ENCODE data around the gene SIGLEC9. TPM values are rescaled to one million over a fixed set of nuclear protein-coding genes. Genes with fewer than 3 reads are reported as not detected.

SIGLEC9 gene
- total RNA-seq, 1 experiment from 2014 or later = not detected

DNA sequence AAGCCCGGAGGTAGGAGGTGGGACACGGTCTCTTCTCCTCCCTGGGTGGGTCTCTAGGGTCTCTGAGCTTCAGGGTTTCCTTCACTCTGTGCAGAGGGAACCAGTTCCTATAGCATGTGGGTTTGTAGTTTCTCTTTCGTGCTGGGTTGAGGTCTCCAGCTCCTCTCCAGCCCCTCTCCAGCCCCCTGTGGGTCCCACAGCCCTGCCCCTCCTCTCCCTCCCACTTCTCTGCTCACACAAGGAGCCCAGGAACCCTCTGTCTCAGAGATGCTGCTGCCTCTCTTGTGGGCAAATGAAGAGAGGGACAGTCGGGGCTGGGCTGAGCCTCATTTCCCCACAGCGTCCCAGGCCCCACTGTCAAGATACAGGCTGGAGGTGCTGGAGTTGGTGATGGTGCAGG lies 18.8 kb downstream of the SIGLEC9 start:
- Histone ChIP-seq H3K9me2 (replicated peaks; ENCODE audit: low read length) (no peaks in the 10 kb centered on the region), H3K27ac (ENCODE audit: low read length) (no peak overlapping the region), H3K9me3 (ENCODE audit: low read length) (no peaks in the 10 kb centered on the region), H3K9ac (ENCODE audit: low read length) (no peak overlapping the region), H3K4me3 (ENCODE audit: low read length) (no peak overlapping the region), H3K79me2 (ENCODE audit: low read length) (no peaks in the 10 kb centered on the region), H3K36me3 (ENCODE audit: low read depth, low read length) (no peaks in the 10 kb centered on the region), H3K27me3 (ENCODE audit: low read length) (peaks cover 66% of the 10 kb centered on the region), H3K4me2 (ENCODE audit: low read length) (no peak overlapping the region), H3F3A (ENCODE audit: low read length, unreplicated experiment) (no peaks in the 10 kb centered on the region), H4K20me1 (ENCODE audit: low read length) (no peaks in the 10 kb centered on the region), H3K4me1 (ENCODE audit: insufficient read depth, low read length) (no peaks in the 10 kb centered on the region), H2AFZ (ENCODE audit: low read length) (no peak overlapping the region)
- BruUV-seq (replicated peaks) = no TSS peak
- CTCF ChIA-PET = no interaction called here
- POLR2A ChIA-PET (ENCODE audit: unreplicated experiment) = no interaction called here
- no peak for ATAC-seq
- intact Hi-C loops (cut with micrococcal nuclease) = no loop called here
- no peak for DNase-seq
- TF ChIP-seq EZH2phosphoT487 (IDR thresholded peaks at IDR 0.05; ENCODE audit: borderline replicate concordance, low read length) = no peak
- TF ChIP-seq, protein P1, sequence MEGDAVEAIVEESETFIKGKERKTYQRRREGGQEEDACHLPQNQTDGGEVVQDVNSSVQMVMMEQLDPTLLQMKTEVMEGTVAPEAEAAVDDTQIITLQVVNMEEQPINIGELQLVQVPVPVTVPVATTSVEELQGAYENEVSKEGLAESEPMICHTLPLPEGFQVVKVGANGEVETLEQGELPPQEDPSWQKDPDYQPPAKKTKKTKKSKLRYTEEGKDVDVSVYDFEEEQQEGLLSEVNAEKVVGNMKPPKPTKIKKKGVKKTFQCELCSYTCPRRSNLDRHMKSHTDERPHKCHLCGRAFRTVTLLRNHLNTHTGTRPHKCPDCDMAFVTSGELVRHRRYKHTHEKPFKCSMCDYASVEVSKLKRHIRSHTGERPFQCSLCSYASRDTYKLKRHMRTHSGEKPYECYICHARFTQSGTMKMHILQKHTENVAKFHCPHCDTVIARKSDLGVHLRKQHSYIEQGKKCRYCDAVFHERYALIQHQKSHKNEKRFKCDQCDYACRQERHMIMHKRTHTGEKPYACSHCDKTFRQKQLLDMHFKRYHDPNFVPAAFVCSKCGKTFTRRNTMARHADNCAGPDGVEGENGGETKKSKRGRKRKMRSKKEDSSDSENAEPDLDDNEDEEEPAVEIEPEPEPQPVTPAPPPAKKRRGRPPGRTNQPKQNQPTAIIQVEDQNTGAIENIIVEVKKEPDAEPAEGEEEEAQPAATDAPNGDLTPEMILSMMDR (conservative IDR thresholded peaks at IDR 0.05; ENCODE audit: low read depth, low read length) = no peak
- no peak for TF ChIP-seq EZH2 (IDR thresholded peaks at IDR 0.05; ENCODE audit: low read length, unreplicated experiment)

- H2AFZ ChIP-seq (ENCODE audit: low read length) = no peak overlapping the region
- no peaks in the 10 kb centered on the region for H3K4me1 ChIP-seq (ENCODE audit: insufficient read depth, low read length)
- H3K4me3 ChIP-seq (ENCODE audit: low read length) = no peak overlapping the region
- ChIA-PET POLR2A (ENCODE audit: unreplicated experiment) (no interaction called here), CTCF (no interaction called here)
- no peaks in the 10 kb centered on the region for H3F3A ChIP-seq (ENCODE audit: low read length, unreplicated experiment)
- no peak overlapping the region for H3K4me2 ChIP-seq (ENCODE audit: low read length)
- no peaks in the 10 kb centered on the region for H3K9me3 ChIP-seq (ENCODE audit: low read length)
- H4K20me1 ChIP-seq (ENCODE audit: low read length) = no peaks in the 10 kb centered on the region
- intact Hi-C loops (cut with micrococcal nuclease) = no loop called here
- H3K9me2 ChIP-seq (replicated peaks; ENCODE audit: low read length) = no peaks in the 10 kb centered on the region
- H3K9ac ChIP-seq (ENCODE audit: low read length) = no peak overlapping the region
- BruUV-seq (replicated peaks) = no TSS peak
- H3K27ac ChIP-seq (ENCODE audit: low read length) = no peak overlapping the region
- no peak for DNase-seq
- H3K79me2 ChIP-seq (ENCODE audit: low read length) = no peaks in the 10 kb centered on the region
- H3K27me3 ChIP-seq (ENCODE audit: low read length) = peaks cover 66% of the 10 kb centered on the region
- no peak for TF ChIP-seq EZH2 (IDR thresholded peaks at IDR 0.05; ENCODE audit: low read length, unreplicated experiment)
- TF ChIP-seq, protein P1 (conservative IDR thresholded peaks at IDR 0.05; ENCODE audit: low read depth, low read length) = no peak
- ATAC-seq = no peak
- H3K36me3 ChIP-seq (ENCODE audit: low read depth, low read length) = no peaks in the 10 kb centered on the region
Measured at GRCh38 chr19:51144482-51145045, 19.9 kb downstream of the SIGLEC9 start.

DNA sequence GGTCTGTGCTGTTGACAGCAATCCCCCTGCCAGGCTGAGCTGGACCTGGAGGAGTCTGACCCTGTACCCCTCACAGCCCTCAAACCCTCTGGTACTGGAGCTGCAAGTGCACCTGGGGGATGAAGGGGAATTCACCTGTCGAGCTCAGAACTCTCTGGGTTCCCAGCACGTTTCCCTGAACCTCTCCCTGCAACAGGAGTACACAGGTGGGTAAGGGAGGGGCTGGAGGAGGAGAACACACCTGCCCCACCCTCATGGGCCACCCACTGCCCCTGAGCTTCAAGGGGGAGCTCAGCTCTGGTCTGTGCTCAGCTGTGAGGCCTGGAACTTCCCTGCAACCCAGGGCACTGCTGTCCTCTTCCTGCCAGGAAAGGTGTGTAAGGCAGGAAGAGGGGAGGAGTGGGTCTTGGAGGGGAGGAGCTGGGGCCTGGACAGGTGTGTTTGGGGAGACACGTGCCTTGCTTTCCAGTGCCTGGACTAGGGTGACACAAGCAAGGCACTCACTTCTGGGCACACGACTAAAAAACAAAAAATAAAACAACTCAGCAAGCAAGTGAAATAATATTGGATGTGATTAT lies 21.3 kb downstream of the SIGLEC9 start:
- Histone ChIP-seq H4K20me1 (ENCODE audit: low read length) (no peaks in the 10 kb centered on the region), H3K9me2 (replicated peaks; ENCODE audit: low read length) (no peaks in the 10 kb centered on the region), H3K4me3 (ENCODE audit: low read length) (no peak overlapping the region), H3K4me1 (ENCODE audit: insufficient read depth, low read length) (no peaks in the 10 kb centered on the region), H3K27me3 (ENCODE audit: low read length) (peaks cover 66% of the 10 kb centered on the region), H3K79me2 (ENCODE audit: low read length) (no peaks in the 10 kb centered on the region), H3K27ac (ENCODE audit: low read length) (no peak overlapping the region), H2AFZ (ENCODE audit: low read length) (no peak overlapping the region), H3K36me3 (ENCODE audit: low read depth, low read length) (no peaks in the 10 kb centered on the region), H3K9ac (ENCODE audit: low read length) (no peak overlapping the region), H3K9me3 (ENCODE audit: low read length) (no peaks in the 10 kb centered on the region), H3K4me2 (ENCODE audit: low read length) (no peak overlapping the region), H3F3A (ENCODE audit: low read length, unreplicated experiment) (no peaks in the 10 kb centered on the region)
- ATAC-seq (no peak), DNase-seq (no peak)
- TF ChIP-seq, protein P1 (conservative IDR thresholded peaks at IDR 0.05; ENCODE audit: low read depth, low read length) = no peak
- TF ChIP-seq EZH2 (IDR thresholded peaks at IDR 0.05; ENCODE audit: low read length, unreplicated experiment) (no peak), EZH2phosphoT487 (IDR thresholded peaks at IDR 0.05; ENCODE audit: borderline replicate concordance, low read length) (no peak)
- intact Hi-C loops (cut with micrococcal nuclease) = no loop called here
- CTCF ChIA-PET = no interaction called here
- BruUV-seq (replicated peaks) = no TSS peak
- POLR2A ChIA-PET (ENCODE audit: unreplicated experiment) = no interaction called here

Measured in PC-3 (cell line).